ENCODE measurements around the gene PUS1. TPM values are rescaled to one million over a fixed set of nuclear protein-coding genes. Genes with fewer than 3 reads are reported as not detected.

PUS1 gene
- total RNA-seq, 2 experiments from 2014 or later, result 37.7 to 38.8 TPM

- H3K4me3 Mint-ChIP-seq, result no peak overlapping the region
- no peaks in the 10 kb centered on the region for H3K36me3 Mint-ChIP-seq (ENCODE audit: low read depth)
- peaks cover 2% of the 10 kb centered on the region for H3K4me1 Mint-ChIP-seq (ENCODE audit: low read depth)
- intact Hi-C loops (cut with micrococcal nuclease), result no loop called here
- no peak for DNase-seq
- H3K27me3 Mint-ChIP-seq (ENCODE audit: low read depth), result no peaks in the 10 kb centered on the region
- CTCF ChIA-PET, result no interaction called here
- no peaks in the 10 kb centered on the region for H3K9me3 Mint-ChIP-seq
- no peak overlapping the region for H3K27ac Mint-ChIP-seq
Measured at GRCh38 chr12:131921866-131922769, 7.0 kb upstream of the PUS1 start.

DNA sequence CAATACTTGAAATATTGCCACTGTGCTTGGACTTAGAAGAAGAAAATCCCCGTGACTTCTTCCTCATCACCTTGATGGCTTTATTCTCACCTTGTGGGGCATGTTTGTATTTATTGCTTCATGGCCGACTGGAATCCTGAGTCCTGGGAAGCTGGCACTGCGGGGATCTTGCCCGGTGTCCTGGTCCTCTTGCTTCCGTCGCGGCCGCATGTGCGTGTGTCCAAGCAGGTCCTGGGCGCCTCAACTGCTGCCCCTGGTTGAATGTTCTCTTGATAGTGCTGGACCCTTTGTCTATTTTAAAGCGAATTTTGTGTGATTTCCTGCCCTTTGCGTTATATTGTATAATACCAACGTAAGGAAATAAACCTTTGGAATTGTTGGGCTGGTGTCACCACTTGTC, 6.3 kb upstream of the PUS1 start:
- no peak overlapping the region for H3K27ac Mint-ChIP-seq
- no peaks in the 10 kb centered on the region for H3K9me3 Mint-ChIP-seq
- H3K36me3 Mint-ChIP-seq (ENCODE audit: low read depth), result no peaks in the 10 kb centered on the region
- no peak overlapping the region for H3K4me3 Mint-ChIP-seq
- H3K27me3 Mint-ChIP-seq (ENCODE audit: low read depth), result no peaks in the 10 kb centered on the region
- no peak for DNase-seq
- intact Hi-C loops (cut with micrococcal nuclease), result no loop called here
- CTCF ChIA-PET, result no interaction called here
- peaks cover 3% of the 10 kb centered on the region for H3K4me1 Mint-ChIP-seq (ENCODE audit: low read depth)

- Mint-ChIP-seq H3K27me3 (ENCODE audit: low read depth) (no peaks in the 10 kb centered on the region), H3K27ac (no peak overlapping the region), H3K36me3 (ENCODE audit: low read depth) (no peaks in the 10 kb centered on the region), H3K4me1 (ENCODE audit: low read depth) (peaks cover 6% of the 10 kb centered on the region), H3K9me3 (no peaks in the 10 kb centered on the region), H3K4me3 (no peak overlapping the region)
- CTCF ChIA-PET, result no interaction called here
- DNase-seq, result no peak
- intact Hi-C loops (cut with micrococcal nuclease), result no loop called here
Measured at GRCh38 chr12:131923260-131923659, 5.8 kb upstream of the PUS1 start.

GRCh38 chr12:131927110-131928079, 1.7 kb upstream of the PUS1 start:
- no peak overlapping the region for H3K27ac Mint-ChIP-seq
- peaks cover 14% of the 10 kb centered on the region for H3K36me3 Mint-ChIP-seq (ENCODE audit: low read depth)
- H3K9me3 Mint-ChIP-seq, result no peaks in the 10 kb centered on the region
- no peak for DNase-seq
- intact Hi-C loops (cut with micrococcal nuclease), result no loop called here
- CTCF ChIA-PET, result interaction anchor here (0.6 kb wide), 1 partner anchor 838 kb away, joined by 3 read pairs; no protein-coding TSS in a partner anchor
- H3K4me3 Mint-ChIP-seq, result peak overlapping the region; percentile 96
- peaks cover 26% of the 10 kb centered on the region for H3K4me1 Mint-ChIP-seq (ENCODE audit: low read depth)
- no peaks in the 10 kb centered on the region for H3K27me3 Mint-ChIP-seq (ENCODE audit: low read depth)

DNA sequence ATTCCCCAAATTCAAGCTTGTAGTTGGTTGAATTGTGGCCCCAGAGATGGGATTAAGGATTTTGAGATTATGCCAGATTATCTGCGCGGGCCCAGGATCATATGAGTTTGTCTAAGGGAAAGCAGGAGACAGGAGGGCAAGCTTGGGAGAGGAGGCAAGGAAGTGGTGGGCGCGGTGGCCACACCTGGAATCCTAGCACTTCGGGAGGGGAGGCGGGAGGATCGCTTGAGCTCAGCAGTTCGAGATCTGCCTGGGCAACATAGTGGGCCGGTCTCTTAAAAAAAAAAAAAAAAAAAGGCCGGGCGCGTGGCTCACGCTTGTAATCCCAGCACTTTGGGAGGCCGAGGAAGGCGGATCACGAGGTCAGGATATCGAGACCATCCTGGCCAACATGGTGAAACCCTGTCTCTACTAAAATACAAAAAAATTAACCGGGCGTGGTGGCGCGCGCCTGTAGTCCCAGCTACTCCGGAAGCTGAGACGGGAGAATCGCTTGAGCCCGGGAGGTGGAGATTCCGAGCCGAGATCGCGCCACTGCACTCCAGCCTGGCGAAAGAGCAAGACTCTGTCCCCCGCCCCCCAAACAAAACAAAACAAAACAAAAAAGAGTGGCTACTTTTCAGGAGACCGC, 881 bp upstream of the PUS1 start:
- peak; percentile 46 for DNase-seq
- intact Hi-C loops (cut with micrococcal nuclease), result no loop called here
- CTCF ChIA-PET, result no interaction called here
- H3K36me3 Mint-ChIP-seq (ENCODE audit: low read depth), result peaks cover 19% of the 10 kb centered on the region
- peaks cover 30% of the 10 kb centered on the region for H3K4me1 Mint-ChIP-seq (ENCODE audit: low read depth)
- H3K27ac Mint-ChIP-seq, result peak overlapping the region; percentile 69
- no peaks in the 10 kb centered on the region for H3K9me3 Mint-ChIP-seq
- H3K4me3 Mint-ChIP-seq, result peak overlapping the region; percentile 96
- no peaks in the 10 kb centered on the region for H3K27me3 Mint-ChIP-seq (ENCODE audit: low read depth)

DNA sequence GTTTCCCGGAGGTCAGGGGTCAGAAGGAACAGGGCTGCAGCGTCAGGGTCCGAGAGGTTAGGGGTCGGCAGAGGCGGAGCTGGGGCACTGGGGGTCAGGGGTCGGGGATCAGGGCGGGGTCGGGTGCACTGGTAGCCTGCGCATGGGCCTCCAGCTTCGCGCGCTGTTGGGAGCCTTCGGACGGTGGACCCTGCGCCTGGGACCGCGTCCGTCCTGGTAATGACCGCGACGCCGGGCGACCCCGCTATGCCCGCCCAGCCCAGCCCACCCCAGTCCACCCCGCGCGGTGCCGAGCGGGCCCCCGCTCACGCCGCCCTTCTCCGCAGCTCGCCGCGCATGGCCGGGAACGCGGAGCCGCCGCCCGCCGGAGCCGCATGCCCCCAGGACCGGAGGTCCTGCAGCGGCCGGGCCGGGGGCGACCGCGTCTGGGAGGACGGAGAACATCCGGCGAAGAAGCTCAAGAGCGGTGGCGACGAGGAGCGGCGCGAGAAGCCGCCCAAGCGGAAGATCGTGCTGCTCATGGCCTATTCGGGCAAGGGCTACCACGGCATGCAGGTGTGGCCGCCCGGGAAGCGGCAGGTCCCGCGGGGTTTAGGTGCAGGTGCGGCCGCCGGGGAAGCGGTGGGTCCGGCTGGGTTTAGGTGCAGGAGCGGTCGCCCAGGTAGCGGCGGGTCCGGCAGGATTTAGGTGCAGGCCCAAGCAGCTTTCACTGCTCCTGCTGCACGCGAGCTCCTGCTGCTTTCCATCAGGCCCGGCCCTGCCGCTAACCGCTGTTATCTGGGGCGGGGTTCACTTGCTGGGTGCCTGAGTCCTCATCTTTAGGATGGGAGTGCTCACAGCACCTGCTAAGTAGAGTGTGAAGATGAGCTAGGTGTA, 743 bp downstream of the PUS1 start:
- H3K4me3 Mint-ChIP-seq, result peak overlapping the region; percentile 96
- intact Hi-C loops (cut with micrococcal nuclease), result loop anchor here (1.0 kb wide), 4 partner anchors 19 to 219 kb away; partner anchors contain the start of genes EP400 and SFSWAP
- peaks cover 28% of the 10 kb centered on the region for H3K4me1 Mint-ChIP-seq (ENCODE audit: low read depth)
- peak; percentile 34 for DNase-seq
- peaks cover 27% of the 10 kb centered on the region for H3K36me3 Mint-ChIP-seq (ENCODE audit: low read depth)
- CTCF ChIA-PET, result no interaction called here
- no peaks in the 10 kb centered on the region for H3K9me3 Mint-ChIP-seq
- H3K27ac Mint-ChIP-seq, result peak overlapping the region; percentile 74
- H3K27me3 Mint-ChIP-seq (ENCODE audit: low read depth), result no peaks in the 10 kb centered on the region

GRCh38 chr12:131930510-131930909, 1.4 kb downstream of the PUS1 start:
- intact Hi-C loops (cut with micrococcal nuclease), result no loop called here
- peaks cover 28% of the 10 kb centered on the region for H3K36me3 Mint-ChIP-seq (ENCODE audit: low read depth)

GRCh38 chr12:131933387-131933786, 4.3 kb downstream of the PUS1 start:
- no peaks in the 10 kb centered on the region for H3K9me3 Mint-ChIP-seq
- H3K36me3 Mint-ChIP-seq (ENCODE audit: low read depth), result peaks cover 43% of the 10 kb centered on the region
- H3K27me3 Mint-ChIP-seq (ENCODE audit: low read depth), result no peaks in the 10 kb centered on the region
- DNase-seq, result no peak
- intact Hi-C loops (cut with micrococcal nuclease), result no loop called here
- H3K27ac Mint-ChIP-seq, result peak overlapping the region; percentile 13
- no peak overlapping the region for H3K4me3 Mint-ChIP-seq
- H3K4me1 Mint-ChIP-seq (ENCODE audit: low read depth), result peaks cover 24% of the 10 kb centered on the region
- CTCF ChIA-PET, result no interaction called here

More at GRCh38 chr12:131930510-131930909, 1.4 kb downstream of the PUS1 start:
- H3K27me3 Mint-ChIP-seq (ENCODE audit: low read depth), result no peaks in the 10 kb centered on the region
- peak overlapping the region; percentile 82 for H3K4me3 Mint-ChIP-seq
- no peak for DNase-seq
- peaks cover 28% of the 10 kb centered on the region for H3K4me1 Mint-ChIP-seq (ENCODE audit: low read depth)
- no peaks in the 10 kb centered on the region for H3K9me3 Mint-ChIP-seq
- CTCF ChIA-PET, result no interaction called here
- H3K27ac Mint-ChIP-seq, result peak overlapping the region; percentile 74

DNA sequence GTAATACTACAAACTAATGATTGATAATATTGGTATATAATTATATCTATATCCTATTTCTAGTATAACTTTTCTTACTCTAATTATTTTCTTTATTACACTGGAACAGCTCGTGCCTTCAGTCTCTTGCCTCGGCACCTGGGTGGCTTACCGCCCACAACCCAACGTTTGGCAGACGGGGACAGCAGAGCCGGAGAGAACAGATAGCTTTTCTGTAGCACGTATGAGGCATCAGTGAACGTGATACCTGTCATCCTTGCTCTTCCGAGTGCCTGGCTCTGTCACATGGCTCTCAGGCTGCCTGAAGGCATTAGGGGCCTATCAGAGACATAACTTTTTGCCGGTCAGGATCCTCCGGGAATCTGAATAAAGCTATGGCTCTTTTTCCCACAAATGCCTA, 5.5 kb downstream of the PUS1 start:
- H3K9me3 Mint-ChIP-seq, result no peaks in the 10 kb centered on the region
- H3K27me3 Mint-ChIP-seq (ENCODE audit: low read depth), result no peaks in the 10 kb centered on the region
- no peak overlapping the region for H3K4me3 Mint-ChIP-seq
- intact Hi-C loops (cut with micrococcal nuclease), result no loop called here
- DNase-seq, result no peak
- CTCF ChIA-PET, result no interaction called here
- peaks cover 24% of the 10 kb centered on the region for H3K4me1 Mint-ChIP-seq (ENCODE audit: low read depth)
- H3K27ac Mint-ChIP-seq, result no peak overlapping the region
- H3K36me3 Mint-ChIP-seq (ENCODE audit: low read depth), result peaks cover 41% of the 10 kb centered on the region

DNA sequence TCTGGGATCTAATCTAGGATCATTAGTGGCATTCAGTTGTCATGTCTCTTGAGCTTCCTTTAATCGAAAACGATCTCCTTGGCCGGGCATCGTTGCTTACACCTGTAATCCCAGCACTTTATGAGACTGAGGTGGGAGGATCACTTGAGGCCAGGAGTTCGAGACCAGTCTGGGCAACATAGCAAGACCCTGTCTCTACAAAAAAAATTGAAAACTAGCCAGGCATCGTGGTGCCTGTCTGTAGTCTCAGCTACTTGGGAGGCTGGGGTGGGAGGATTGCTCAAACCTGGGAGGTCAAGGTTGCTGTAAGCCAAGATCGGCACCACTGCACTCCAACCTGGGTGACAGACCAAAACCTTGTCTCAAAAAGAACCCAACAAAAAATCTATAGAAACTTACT, 9.0 kb downstream of the PUS1 start:
- Mint-ChIP-seq H3K27me3 (ENCODE audit: low read depth) (no peaks in the 10 kb centered on the region), H3K36me3 (ENCODE audit: low read depth) (peaks cover 42% of the 10 kb centered on the region), H3K4me1 (ENCODE audit: low read depth) (no peaks in the 10 kb centered on the region), H3K27ac (no peak overlapping the region), H3K4me3 (no peak overlapping the region), H3K9me3 (no peaks in the 10 kb centered on the region)
- CTCF ChIA-PET, result no interaction called here
- intact Hi-C loops (cut with micrococcal nuclease), result no loop called here
- DNase-seq, result no peak

DNA sequence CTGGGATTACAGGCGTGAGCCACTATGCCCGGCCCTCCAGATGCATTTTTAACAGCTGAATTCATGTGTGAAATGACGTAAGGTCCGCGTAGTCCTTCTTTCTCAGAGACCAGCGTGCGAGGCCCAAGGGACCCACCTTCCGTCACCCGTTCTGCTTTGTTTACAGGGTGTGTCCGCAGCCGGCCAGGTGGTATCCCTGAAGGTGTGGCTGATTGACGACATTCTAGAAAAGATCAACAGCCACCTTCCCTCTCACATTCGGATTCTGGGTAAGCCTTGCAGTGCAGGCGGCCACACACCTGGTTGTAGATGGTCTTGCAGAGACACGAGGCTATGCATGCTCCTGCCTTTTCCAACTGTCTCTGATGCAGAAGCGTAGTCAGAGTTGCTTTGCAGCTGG, 9.9 kb downstream of the PUS1 start:
- no peak for DNase-seq
- no peaks in the 10 kb centered on the region for H3K9me3 Mint-ChIP-seq
- H3K4me3 Mint-ChIP-seq, result no peak overlapping the region
- H3K27me3 Mint-ChIP-seq (ENCODE audit: low read depth), result no peaks in the 10 kb centered on the region
- no peak overlapping the region for H3K27ac Mint-ChIP-seq
- H3K4me1 Mint-ChIP-seq (ENCODE audit: low read depth), result no peaks in the 10 kb centered on the region
- peaks cover 40% of the 10 kb centered on the region for H3K36me3 Mint-ChIP-seq (ENCODE audit: low read depth)
- CTCF ChIA-PET, result no interaction called here
- intact Hi-C loops (cut with micrococcal nuclease), result no loop called here

Measured in activated naive CD4-positive, alpha-beta T cell treated with anti-CD3 and anti-CD28 coated beads for 36 hours (primary cell).